Articular chondrocyte of knee joint (primary cell): ENCODE data around the gene TNFSF12. TPM values are rescaled to one million over a fixed set of nuclear protein-coding genes. Genes with fewer than 3 reads are reported as not detected.

Source experiments
- small RNA-seq: library from RNA; depleted of rRNA; stranded (forward); fragments of <200 nt; gene quantifications from one replicate; pipeline ENCODE3, GENCODE V24; 2012
- total RNA-seq: library from RNA; depleted of rRNA; stranded (reverse); fragments of >200 nt; gene quantifications from 2 replicates; pipeline ENCODE4 v1.2.3, GENCODE V29; 2012

The TNFSF12 gene
- total RNA-seq, result 11.6 and 16.1 TPM in 2 replicates

GRCh38 chr17:7548585-7549400, at the start of gene TNFSF12:
TNFSF12 (plus strand) TSS chr17:7549058; CDS start chr17:7549154, 96 bp downstream.

DNA sequence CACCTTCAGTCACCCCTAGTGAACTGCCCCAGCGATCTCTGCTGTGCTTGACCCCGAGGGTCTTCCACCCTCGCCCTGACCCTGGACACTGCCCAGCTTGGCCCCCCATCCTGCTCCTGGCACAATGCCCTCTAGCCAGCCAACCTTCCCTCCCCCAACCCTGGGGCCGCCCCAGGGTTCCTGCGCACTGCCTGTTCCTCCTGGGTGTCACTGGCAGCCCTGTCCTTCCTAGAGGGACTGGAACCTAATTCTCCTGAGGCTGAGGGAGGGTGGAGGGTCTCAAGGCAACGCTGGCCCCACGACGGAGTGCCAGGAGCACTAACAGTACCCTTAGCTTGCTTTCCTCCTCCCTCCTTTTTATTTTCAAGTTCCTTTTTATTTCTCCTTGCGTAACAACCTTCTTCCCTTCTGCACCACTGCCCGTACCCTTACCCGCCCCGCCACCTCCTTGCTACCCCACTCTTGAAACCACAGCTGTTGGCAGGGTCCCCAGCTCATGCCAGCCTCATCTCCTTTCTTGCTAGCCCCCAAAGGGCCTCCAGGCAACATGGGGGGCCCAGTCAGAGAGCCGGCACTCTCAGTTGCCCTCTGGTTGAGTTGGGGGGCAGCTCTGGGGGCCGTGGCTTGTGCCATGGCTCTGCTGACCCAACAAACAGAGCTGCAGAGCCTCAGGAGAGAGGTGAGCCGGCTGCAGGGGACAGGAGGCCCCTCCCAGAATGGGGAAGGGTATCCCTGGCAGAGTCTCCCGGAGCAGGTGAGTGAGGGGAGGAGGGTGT, 9.9 kb downstream of the TNFSF12 start, which contains the start of gene TNFSF13:
Gene TNFSF13 (plus strand): TSS at position 207 of the 776 bp plus-strand sequence. CDS start 290 bp downstream, at position 497.

DNA sequence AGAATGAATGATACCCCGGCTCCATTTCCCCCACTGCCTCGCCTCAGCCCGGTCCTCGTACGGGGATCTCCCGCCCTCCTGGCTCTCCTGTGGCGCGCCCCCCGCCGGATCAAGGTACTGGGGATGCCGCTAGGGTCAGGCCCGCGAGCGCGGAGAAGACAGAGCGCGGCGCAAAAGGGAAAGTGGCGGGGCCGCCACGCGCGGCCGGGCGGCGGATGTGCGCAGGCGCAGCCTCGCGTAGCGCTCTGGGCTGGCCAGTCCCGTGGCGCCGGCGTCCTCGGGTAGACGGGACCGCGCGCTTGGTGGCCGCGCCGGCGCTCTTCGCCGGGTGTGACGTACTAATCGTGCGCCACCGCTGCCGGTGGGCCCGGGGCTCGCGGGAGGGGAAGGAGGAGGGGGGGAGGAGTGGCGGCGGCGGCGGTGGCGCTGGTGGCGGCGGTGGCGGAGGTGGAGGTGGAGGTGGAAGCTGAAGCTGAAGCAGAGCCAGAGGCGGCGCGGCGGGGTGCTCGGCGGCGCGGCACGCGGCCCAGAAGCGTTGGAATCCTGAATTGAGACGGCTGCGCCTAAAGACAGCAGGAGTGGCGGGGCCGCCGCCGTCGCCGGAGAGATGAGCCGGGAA, 12.8 kb downstream of the TNFSF12 start, which contains the start of gene SENP3:
Gene SENP3 (plus strand): TSS at position 331 of the 619 bp plus-strand sequence. CDS start 1,158 bp downstream, outside the sequence.

DNA sequence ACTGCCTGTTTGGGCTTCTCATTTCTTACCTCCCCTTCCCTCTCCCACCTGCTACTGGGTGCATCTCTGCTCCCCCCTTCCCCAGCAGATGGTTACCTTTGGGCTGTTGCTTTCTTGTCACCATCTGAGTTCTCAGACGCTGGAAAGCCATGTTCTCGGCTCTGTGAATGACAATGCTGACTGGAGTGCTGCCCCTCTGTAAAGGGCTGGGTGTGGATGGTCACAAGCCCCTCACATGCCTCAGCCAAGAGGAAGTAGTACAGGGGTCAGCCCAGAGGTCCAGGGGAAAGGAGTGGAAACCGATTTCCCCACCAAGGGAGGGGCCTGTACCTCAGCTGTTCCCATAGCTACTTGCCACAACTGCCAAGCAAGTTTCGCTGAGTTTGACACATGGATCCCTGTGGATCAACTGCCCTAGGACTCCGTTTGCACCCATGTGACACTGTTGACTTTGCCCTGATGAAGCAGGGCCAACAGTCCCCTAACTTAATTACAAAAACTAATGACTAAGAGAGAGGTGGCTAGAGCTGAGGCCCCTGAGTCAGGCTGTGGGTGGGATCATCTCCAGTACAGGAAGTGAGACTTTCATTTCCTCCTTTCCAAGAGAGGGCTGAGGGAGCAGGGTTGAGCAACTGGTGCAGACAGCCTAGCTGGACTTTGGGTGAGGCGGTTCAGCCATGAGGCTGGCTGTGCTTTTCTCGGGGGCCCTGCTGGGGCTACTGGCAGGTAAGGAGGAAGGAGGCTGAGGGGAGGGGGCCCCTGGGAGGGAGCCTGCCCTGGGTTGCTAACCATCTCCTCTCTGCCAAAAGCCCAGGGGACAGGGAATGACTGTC, 30.4 kb downstream of the TNFSF12 start, which contains the start of gene CD68:
Gene CD68 (plus strand): TSS at position 638 of the 833 bp plus-strand sequence. CDS start 40 bp downstream, at position 678.

DNA sequence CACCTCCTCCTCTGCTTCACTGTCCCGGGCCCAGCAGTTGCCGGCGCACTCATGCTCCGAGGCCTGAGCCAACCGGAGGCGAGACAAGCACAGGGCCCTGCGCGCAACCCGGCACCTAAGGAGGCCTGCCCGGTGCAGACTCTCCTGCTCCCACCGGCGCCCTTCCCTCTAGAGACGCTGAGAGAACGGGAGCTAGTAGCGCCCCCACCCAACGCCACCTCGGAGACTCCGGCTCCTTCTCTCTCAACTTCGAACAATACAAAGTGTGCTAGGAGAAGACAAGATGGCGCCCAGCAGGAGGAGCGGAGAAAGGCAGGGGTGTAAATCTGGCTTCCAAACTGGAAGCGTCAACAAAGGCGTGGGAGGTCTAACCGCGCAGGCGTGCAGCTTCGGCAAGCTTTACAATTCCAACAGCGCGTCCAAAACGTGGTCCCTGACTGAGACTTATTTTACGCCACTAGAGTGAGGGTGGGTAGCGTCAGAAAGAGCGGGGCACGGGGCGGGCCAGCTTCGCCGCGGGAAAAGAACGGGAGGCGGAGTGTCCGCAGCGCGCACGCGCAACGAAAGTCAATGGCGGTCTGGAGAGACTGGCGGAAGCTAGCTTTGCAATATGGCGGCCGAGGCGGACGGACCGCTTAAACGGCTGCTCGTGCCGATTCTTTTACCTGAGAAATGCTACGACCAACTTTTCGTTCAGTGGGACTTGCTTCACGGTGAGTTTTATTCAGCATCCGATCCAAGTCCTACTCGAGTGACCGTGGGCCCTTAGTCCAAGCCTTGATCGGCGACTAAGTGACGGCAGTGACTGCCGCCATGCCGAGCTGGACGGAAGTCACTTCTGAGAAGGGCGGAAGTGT, 34.6 kb downstream of the TNFSF12 start, which contains the start of gene MPDU1:
Gene MPDU1 (plus strand): TSS at position 600 of the 857 bp plus-strand sequence. CDS start 11 bp downstream, at position 611.

GRCh38 chr17:7589891-7590691, 41.2 kb downstream of the TNFSF12 start, which contains the start of gene SOX15:
SOX15 (minus strand) TSS chr17:7590094; CDS start chr17:7589676, 418 bp downstream.

Small RNAs within 50 kb of the gene (small RNA-seq; reads per million reads assigned to genes)
- not detected for gene CD68
- not detected for gene RF00019
- gene SNORA48, result not detected
- not detected for gene SNORD10

Other genes starting within 250 kb of the TNFSF12 start
- gene EIF5A, start 241.4 kb upstream of the TNFSF12 start, total RNA-seq, result 575 and 584 TPM in 2 replicates
- 38.2 and 42.2 TPM in 2 replicates for gene GPS2, start 233.7 kb upstream of the TNFSF12 start, total RNA-seq
- 7.7 and 13.2 TPM in 2 replicates for gene NEURL4, start 219.7 kb upstream of the TNFSF12 start, total RNA-seq
- gene ACAP1, start 212.5 kb upstream of the TNFSF12 start, total RNA-seq, result 0.11 and 0.26 TPM in 2 replicates
- 8.9 and 11.2 TPM in 2 replicates for gene KCTD11, start 196.9 kb upstream of the TNFSF12 start, total RNA-seq
- not detected in 2 replicates for gene TMEM95, start 193.9 kb upstream of the TNFSF12 start, total RNA-seq
- 4.1 and 4.6 TPM in 2 replicates for gene TNK1, start 168.0 kb upstream of the TNFSF12 start, total RNA-seq
- 19.6 and 21.7 TPM in 2 replicates for gene PLSCR3, start 154.5 kb upstream of the TNFSF12 start, total RNA-seq
- 30.4 and 56.3 TPM in 2 replicates for gene TMEM256, start 145.0 kb upstream of the TNFSF12 start, total RNA-seq
- gene NLGN2, start 141.2 kb upstream of the TNFSF12 start, total RNA-seq, result 6.9 and 8.6 TPM in 2 replicates
- gene SPEM1, start 128.7 kb upstream of the TNFSF12 start, total RNA-seq, result not detected in 2 replicates
- not detected in 2 replicates for gene SPEM2, start 123.4 kb upstream of the TNFSF12 start, total RNA-seq
- gene SPEM3, start 120.2 kb upstream of the TNFSF12 start, total RNA-seq, result not detected in 2 replicates
- gene TMEM102, start 113.6 kb upstream of the TNFSF12 start, total RNA-seq, result 2.5 and 2.8 TPM in 2 replicates
- gene FGF11, start 109.5 kb upstream of the TNFSF12 start, total RNA-seq, result 0.76 and 0.91 TPM in 2 replicates
- gene CHRNB1, start 104.0 kb upstream of the TNFSF12 start, total RNA-seq, result 5.2 and 5.4 TPM in 2 replicates
- 40.2 and 41.4 TPM in 2 replicates for gene ZBTB4, start 69.4 kb upstream of the TNFSF12 start, total RNA-seq
- gene SLC35G6, start 67.6 kb upstream of the TNFSF12 start, total RNA-seq, result not detected in 2 replicates
- gene POLR2A, start 64.7 kb upstream of the TNFSF12 start, total RNA-seq, result 85.8 and 100.0 TPM in 2 replicates
- 4.5 and 5.0 TPM in 2 replicates for gene TNFSF13, start 9.7 kb downstream of the TNFSF12 start, total RNA-seq
- 46.4 and 48.1 TPM in 2 replicates for gene SENP3, start 12.9 kb downstream of the TNFSF12 start, total RNA-seq
- 102 and 116 TPM in 2 replicates for gene CD68, start 30.6 kb downstream of the TNFSF12 start, total RNA-seq
- gene MPDU1, start 34.8 kb downstream of the TNFSF12 start, total RNA-seq, result 93.2 and 97.4 TPM in 2 replicates
- gene SOX15, start 41.0 kb downstream of the TNFSF12 start, total RNA-seq, result 0.11 and 0.26 TPM in 2 replicates
- 26.9 and 28.2 TPM in 2 replicates for gene FXR2, start 65.8 kb downstream of the TNFSF12 start, total RNA-seq
- 41.3 and 41.4 TPM in 2 replicates for gene SAT2, start 78.8 kb downstream of the TNFSF12 start, total RNA-seq
- 1.3 TPM in 1 of 2 replicates, not detected in the other for gene SHBG, start 81.1 kb downstream of the TNFSF12 start, total RNA-seq
- not detected in 2 replicates for gene ATP1B2, start 101.9 kb downstream of the TNFSF12 start, total RNA-seq
- 40.6 and 40.8 TPM in 2 replicates for gene TP53, start 138.4 kb downstream of the TNFSF12 start, total RNA-seq
- 4.1 and 4.4 TPM in 2 replicates for gene WRAP53, start 139.4 kb downstream of the TNFSF12 start, total RNA-seq
- gene EFNB3, start 156.1 kb downstream of the TNFSF12 start, total RNA-seq, result 0.54 and 0.91 TPM in 2 replicates
- gene DNAH2, start 168.7 kb downstream of the TNFSF12 start, total RNA-seq, result 0.11 and 0.13 TPM in 2 replicates